GM18502 (cell line): Measurements from ENCODE around the gene SLC40A1.

Experiments
- ATAC-seq: cut with Tn5 transposase; IDR thresholded peaks from one replicate; pipeline ENCODE4 v1.9.1; 2021; ENCODE audit warnings: mild to moderate bottlenecking; ENCODE audit not compliant: unreplicated experiment, poor library complexity

Gene SLC40A1

DNA sequence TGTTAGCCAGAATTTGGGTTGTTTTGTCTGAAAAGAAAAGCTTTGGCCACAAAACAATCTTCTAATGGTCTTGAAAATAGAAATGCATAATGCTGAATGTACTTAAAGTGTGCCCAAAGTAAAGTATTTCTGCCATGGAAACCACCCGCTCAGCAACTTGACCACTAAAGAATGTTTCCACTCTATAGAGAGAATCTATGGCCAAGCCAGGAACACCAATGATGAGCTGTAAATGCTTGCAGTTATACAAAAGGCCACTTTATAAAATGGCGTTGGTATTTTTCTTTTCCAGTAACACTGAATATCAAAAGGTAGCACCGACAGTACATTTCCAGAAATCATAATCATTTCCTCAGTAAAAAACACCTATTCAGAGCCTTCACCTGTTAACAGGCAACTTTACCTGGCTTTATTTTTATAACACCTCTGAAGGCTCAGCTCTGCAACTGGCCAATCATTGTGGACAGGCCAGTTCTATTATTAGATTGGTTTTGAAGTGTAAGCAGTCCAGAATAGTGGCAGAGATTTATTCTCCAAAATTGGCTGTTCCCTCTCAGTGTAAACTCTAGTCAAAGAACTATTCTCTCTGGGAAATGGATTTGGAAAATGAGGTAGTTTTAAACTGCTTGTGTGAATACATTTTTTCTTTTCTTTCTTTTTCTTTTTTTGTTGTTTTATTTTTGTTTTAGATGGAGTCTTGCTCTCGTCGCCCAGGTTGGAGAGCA is 36.1 kb downstream of the SLC40A1 start:
- no peak for ATAC-seq

DNA sequence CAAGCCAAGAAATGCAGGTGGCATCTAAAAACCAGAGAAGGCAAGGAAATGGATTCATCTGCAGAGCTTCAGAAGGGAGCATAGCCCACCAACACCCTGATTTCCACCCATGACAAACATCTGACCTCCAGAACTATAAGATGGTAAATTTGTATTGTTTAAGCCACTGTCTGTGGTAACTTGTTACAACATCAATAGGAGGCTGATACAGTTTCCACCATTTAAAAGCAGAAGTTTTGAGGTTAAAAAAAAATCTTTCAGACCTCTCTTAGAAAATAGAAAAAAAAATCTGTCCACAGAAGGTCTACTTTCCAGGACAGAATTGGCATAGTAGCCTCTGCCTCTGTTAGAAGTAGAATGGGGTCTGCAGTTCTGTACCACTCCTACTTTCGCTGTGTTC is 37.2 kb downstream of the SLC40A1 start:
- no peak for ATAC-seq

GRCh38 chr2:189542145-189542882 is 38.3 kb downstream of the SLC40A1 start:
- ATAC-seq, result no peak

DNA sequence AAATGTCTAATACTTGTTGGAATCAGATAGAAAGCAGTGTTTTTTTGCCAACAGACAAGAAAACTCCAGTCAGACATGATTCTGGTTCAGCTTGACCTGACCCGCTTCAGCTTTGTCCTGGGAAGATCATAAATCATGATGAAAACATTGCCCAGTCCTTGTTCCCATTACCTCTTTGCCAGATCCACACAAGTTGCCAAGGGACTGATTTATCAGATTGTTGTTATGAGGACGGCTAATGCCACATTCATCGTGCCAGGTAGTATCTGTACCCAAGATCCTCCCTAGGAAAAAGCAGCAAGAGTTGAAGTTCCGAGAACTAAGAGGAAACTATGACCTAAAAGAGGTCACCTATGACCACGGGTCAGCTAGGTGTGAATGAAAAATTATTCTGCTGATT is 39.0 kb downstream of the SLC40A1 start:
- ATAC-seq, result no peak

- ATAC-seq, result no peak
These were observed 40.0 kb downstream of the SLC40A1 start for GRCh38 chr2:189540551-189540950.

DNA sequence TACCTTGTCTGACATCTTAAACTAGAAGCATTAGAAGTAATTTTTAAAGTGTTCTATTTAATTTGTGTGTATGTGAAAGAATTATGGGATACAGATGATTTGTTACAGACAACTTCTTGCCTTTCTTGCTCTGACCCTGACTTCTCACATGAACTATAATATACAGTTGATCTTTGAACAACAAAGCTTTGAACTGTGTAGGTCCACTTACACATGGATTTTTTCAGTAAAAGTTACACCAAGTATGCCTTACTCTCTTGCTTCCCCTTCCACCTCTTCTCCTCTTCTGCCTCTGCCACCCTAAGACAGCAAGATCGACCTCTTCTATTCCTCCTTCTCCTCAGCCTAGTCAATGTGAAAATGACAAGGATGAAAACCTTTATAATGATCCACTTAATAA is 42.2 kb downstream of the SLC40A1 start:
- ATAC-seq, result no peak

DNA sequence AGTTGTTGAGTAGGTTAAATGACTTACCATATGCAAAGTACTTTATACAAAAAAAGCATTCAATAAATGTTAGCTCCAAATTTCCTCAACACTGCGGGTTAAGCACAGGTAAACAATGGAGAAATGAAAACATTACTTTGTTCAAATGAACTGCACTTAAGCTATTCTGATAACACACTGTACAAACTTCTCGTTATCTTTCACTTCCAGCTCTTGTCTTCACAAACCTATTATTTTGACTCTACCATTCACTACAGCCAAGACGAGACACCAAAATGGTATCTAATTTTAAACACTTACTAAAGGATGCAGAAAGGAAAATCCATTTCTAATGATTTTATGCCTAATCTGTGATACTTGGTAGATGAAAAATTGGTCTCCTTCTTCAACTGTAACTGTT is 43.8 kb downstream of the SLC40A1 start:
- no peak for ATAC-seq

DNA sequence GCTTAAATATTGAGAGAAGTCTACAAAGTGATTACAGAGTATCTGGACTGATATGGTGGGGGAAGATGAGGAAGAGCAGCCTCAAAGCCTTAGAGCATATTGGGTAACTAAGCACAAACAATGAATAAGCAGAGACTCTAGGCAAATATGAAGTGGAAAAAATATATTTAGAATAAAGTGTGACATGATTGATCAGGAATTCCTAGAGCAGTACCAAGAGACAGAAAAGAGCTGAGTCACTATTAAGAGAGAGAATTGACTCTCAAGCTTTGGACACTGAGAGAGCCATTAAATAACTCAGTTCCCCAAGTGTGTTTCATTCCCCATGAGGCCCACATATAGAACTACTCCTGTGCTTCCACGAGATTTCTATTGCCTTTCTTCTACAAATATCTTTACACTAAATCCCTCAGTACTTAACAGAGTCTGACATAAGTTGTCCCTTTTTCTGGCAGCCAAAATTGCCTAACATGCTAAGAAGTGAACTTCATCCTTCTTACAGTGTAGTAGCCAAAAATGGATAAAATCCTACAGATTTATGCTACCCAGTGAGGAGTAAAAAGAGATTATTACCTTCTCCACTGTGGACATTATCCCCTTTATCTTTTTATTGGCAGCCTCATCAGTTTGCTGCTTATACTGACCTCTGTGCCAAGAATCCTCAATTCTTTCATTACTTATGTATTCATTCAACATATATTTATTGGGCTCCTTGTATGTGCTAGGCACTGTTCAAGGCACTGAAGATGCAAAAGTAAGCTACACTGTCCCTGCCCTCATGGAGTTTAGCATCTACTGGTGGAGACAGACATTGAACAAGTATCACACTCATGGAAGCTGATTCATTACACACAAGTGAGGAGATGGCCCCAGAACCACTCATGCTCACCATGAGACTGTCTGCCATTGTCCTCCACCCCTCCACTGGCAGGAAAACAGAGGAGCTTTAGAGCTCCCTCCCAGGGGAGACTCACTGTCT is 45.4 kb downstream of the SLC40A1 start:
- no peak for ATAC-seq

DNA sequence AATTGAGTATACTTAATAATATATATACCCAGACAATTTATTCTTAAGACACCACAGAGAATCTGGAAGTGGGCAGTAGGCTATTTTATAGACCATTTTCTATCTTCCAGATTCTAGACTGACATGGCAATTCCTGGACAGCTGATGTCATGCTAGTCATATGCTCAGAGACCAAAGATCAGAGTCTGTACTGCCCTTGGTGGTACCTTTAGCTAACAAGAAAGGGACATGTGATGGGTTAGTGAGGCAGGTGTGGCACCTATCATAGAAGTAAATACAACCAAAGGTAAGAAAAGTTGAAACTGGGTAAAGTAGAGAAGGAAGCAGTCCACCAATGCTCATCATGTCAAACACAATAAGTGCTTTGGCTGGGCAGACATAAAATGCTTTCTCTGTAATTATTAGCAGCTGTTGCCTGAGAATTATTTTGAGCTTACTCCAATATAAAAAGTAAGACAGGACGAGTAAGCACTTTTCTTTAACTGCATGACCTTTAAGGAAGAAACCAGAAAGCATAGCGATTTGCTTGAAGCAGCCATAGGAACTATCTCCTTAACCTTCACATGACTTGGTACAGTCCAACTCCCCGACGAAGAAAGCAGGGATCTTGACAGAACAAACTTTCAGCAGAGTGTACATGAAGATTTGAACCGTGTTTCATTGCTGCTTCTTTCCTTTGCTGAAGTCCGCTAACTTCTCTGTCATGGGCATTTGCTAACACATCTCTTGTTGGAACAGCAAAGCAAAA is 47.1 kb downstream of the SLC40A1 start:
- ATAC-seq, result no peak

GRCh38 chr2:189530965-189531637 is 49.5 kb downstream of the SLC40A1 start:
- no peak for ATAC-seq

DNA sequence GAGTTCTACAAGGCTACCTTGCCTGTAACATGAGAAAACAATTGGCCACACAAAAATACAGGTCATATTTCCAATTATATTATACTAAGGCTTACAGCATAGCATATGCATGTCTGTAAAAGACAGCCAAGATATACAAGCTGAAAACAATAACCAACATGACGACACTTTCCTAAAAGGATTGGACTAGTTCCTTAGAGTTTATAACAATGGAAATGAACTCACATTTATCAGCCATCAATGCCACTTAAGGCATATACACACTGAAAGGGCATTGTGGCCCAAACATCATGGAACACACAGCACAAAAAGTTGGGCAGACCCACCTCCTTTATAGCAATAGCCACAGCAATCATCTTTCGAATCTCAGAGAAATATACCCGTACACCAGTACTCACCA is 52.0 kb downstream of the SLC40A1 start:
- no peak for ATAC-seq

- ATAC-seq, result no peak
These were observed 52.6 kb downstream of the SLC40A1 start for GRCh38 chr2:189527812-189528592.

DNA sequence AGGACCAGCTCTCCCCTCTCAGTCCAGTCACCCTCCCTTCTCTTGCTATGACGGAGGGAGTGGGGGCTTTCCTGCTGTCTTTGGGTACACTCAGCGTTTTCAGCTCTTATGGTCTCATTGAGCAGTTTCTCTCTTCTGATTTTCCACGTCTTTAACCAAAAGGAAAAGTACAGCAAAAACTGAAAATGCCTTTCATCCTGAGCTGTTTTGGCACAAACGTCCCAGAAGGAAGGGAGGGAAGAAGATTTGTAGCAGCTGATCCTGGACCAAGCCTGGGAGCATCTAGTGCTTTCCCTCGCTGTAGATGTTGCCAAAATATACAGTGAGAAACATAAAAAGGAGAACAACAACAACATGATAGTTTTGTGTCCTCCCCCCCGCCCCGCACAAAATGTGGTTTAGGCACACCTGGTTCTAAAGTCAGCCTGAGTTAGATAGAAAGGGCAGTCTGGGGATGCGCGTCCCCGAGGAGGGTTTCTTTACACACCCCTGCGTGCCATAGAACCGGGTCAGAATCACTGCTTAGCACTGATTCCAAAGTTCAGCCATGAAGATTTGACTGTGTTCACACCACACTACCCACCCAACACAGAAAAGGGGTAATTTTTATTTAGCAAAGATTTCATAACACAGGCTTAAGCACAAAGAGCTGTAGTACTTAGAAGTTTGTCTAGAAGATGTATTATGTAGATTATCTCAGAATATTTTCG is 53.4 kb downstream of the SLC40A1 start:
- ATAC-seq, result no peak

GRCh38 chr2:189526241-189526640 is 54.3 kb downstream of the SLC40A1 start:
- ATAC-seq, result no peak

GRCh38 chr2:189524746-189525145 is 55.8 kb downstream of the SLC40A1 start:
- ATAC-seq, result no peak

GRCh38 chr2:189522435-189523151 is 58.0 kb downstream of the SLC40A1 start:
- ATAC-seq, result no peak

GRCh38 chr2:189521699-189522434 is 58.7 kb downstream of the SLC40A1 start:
- ATAC-seq, result peak; percentile 70
